Measurements from ENCODE around the gene SSH3.

The SSH3 gene

GRCh38 chr11:67268962-67269268 is 34.4 kb upstream of the SSH3 start:
- no peaks in the 10 kb centered on the region for H3K9me3 ChIP-seq (ENCODE audit: control insufficient read depth, insufficient read depth, low read length)
- no peak overlapping the region for H3K4me3 ChIP-seq (ENCODE audit: low read depth, low read length)
- no peak overlapping the region for H3K9ac ChIP-seq (ENCODE audit: low read depth, low read length)
- H3K36me3 ChIP-seq (ENCODE audit: control insufficient read depth, insufficient read depth, low read length): peaks cover 17% of the 10 kb centered on the region
- H3K27me3 ChIP-seq (ENCODE audit: control insufficient read depth, insufficient read depth, low read length): peaks cover 4% of the 10 kb centered on the region; the same call in 1 of the 2 replicates
- peaks cover 29% of the 10 kb centered on the region for H3K4me1 ChIP-seq (ENCODE audit: control insufficient read depth, insufficient read depth, low read length)
- H3K27ac ChIP-seq (ENCODE audit: low read depth, low read length): no peak overlapping the region

DNA sequence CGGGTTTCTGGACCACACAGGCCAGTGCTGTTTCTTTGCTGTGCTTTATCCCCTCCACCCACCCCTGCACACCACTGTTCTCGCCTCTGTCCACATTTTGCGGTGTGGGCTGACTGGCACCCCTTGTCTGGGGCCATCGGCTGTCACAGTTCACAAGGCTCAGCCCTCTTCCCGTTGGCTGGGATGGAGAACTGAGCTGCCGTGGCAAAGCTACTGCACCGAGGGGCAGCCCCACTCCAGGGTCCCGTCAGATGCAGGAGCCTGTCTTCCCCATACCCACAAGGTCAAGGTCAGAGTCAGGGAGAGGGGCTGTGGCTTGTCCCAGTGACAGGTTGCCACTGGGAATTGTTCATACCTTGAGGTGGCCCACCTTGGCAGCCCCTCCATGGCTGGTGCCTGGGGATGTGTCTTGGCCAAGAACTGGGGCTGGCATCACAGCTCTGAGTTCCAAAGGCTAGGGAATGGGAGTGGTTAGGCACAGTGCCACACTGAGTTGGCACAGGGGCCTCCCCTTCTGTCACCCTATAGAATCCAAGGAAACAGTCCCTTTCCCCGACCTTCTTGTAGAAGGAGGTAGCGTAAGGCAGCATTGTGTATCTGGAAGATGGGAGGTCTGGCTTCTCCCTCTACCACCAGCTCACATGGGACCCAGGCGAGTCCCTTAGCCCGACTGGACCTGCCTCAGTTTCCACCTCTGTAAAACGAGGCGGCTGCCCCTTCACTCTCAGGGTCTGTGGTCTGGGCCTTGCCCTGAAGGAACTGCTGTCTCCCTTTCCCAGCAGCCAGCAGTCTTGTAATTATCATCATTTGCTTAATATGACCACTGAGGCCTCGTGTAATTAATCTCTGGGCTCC is 33.7 kb upstream of the SSH3 start:
- Histone ChIP-seq H3K9me3 (ENCODE audit: control insufficient read depth, insufficient read depth, low read length) (no peaks in the 10 kb centered on the region), H3K36me3 (ENCODE audit: control insufficient read depth, insufficient read depth, low read length) (peaks cover 17% of the 10 kb centered on the region), H3K27me3 (ENCODE audit: control insufficient read depth, insufficient read depth, low read length) (peaks cover 4% of the 10 kb centered on the region; the same call in 1 of the 2 replicates), H3K27ac (ENCODE audit: low read depth, low read length) (peak overlapping the region; percentile 82), H3K9ac (ENCODE audit: low read depth, low read length) (no peak overlapping the region), H3K4me3 (ENCODE audit: low read depth, low read length) (peak overlapping the region; percentile 28), H3K4me1 (ENCODE audit: control insufficient read depth, insufficient read depth, low read length) (peaks cover 29% of the 10 kb centered on the region)

DNA sequence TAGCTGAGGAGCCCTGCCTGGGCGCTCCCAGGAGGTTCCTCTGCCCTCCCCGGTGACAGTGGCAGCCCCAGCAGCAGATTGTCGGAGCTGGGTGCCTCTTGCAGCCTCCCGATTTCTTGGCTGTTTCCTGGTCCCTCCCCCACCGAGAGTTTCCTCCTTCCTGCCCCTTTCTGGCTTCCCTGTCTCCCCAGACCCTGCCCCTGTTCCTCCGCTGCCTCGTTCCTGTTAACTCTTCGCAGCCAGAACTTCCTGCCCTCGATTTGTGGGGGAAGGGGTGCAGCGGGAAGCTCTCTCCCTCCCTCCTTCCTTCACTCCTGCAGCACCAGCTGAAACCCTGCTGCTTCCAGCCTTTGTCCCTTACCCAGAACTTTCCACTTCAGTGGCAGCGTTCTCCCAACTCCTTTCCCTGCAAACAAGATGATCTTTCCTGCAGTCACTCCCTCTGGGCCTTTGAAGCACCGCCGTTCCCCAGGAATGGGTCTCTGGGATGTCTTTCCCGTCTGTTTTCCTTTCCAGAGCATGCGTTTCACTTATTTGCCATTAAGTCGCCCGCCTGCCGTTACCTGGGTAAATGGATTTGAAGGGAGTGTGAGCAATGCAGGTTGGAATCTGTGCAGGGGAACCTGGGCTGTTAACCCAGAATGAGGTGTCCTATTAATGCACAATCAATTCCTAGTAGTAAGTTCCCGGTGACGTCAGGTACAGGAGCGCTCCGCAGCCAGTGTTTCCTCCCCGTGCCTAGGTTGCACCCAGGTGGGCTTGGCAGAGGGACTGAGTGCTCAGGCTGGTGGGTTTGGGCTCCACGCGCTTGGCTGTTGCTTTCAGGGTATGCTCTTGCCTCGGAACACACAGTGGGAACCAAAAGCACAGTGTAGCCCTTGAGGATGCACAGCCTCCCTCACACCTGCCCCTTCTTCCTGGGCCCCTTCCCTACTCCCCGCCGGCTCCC is 32.8 kb upstream of the SSH3 start:
- Histone ChIP-seq H3K4me1 (ENCODE audit: control insufficient read depth, insufficient read depth, low read length) (peaks cover 29% of the 10 kb centered on the region), H3K9me3 (ENCODE audit: control insufficient read depth, insufficient read depth, low read length) (no peaks in the 10 kb centered on the region), H3K36me3 (ENCODE audit: control insufficient read depth, insufficient read depth, low read length) (peaks cover 17% of the 10 kb centered on the region), H3K9ac (ENCODE audit: low read depth, low read length) (0 out of 2 replicates have a peak overlapping the region, but pooled peaks have one; percentile 0), H3K4me3 (ENCODE audit: low read depth, low read length) (peak overlapping the region; percentile 28), H3K27ac (ENCODE audit: low read depth, low read length) (peak overlapping the region; percentile 82), H3K27me3 (ENCODE audit: control insufficient read depth, insufficient read depth, low read length) (peaks cover 3% of the 10 kb centered on the region; the same call in 1 of the 2 replicates)

GRCh38 chr11:67271205-67271540 is 32.2 kb upstream of the SSH3 start:
- Histone ChIP-seq H3K36me3 (ENCODE audit: control insufficient read depth, insufficient read depth, low read length) (peaks cover 17% of the 10 kb centered on the region), H3K9ac (ENCODE audit: low read depth, low read length) (no peak overlapping the region), H3K4me1 (ENCODE audit: control insufficient read depth, insufficient read depth, low read length) (peaks cover 29% of the 10 kb centered on the region), H3K27ac (ENCODE audit: low read depth, low read length) (peak overlapping the region; percentile 82), H3K27me3 (ENCODE audit: control insufficient read depth, insufficient read depth, low read length) (no peaks in the 10 kb centered on the region), H3K4me3 (ENCODE audit: low read depth, low read length) (no peak overlapping the region), H3K9me3 (ENCODE audit: control insufficient read depth, insufficient read depth, low read length) (no peaks in the 10 kb centered on the region)

- Histone ChIP-seq H3K27me3 (ENCODE audit: control insufficient read depth, insufficient read depth, low read length) (no peaks in the 10 kb centered on the region), H3K36me3 (ENCODE audit: control insufficient read depth, insufficient read depth, low read length) (peaks cover 17% of the 10 kb centered on the region), H3K9ac (ENCODE audit: low read depth, low read length) (no peak overlapping the region), H3K4me3 (ENCODE audit: low read depth, low read length) (no peak overlapping the region), H3K27ac (ENCODE audit: low read depth, low read length) (no peak overlapping the region), H3K4me1 (ENCODE audit: control insufficient read depth, insufficient read depth, low read length) (peaks cover 31% of the 10 kb centered on the region), H3K9me3 (ENCODE audit: control insufficient read depth, insufficient read depth, low read length) (no peaks in the 10 kb centered on the region)
Observed at GRCh38 chr11:67271541-67272284, 31.6 kb upstream of the SSH3 start.

- H3K9ac ChIP-seq (ENCODE audit: low read depth, low read length): no peak overlapping the region
- H3K9me3 ChIP-seq (ENCODE audit: control insufficient read depth, insufficient read depth, low read length): no peaks in the 10 kb centered on the region
- no peak overlapping the region for H3K4me3 ChIP-seq (ENCODE audit: low read depth, low read length)
- peaks cover 33% of the 10 kb centered on the region for H3K4me1 ChIP-seq (ENCODE audit: control insufficient read depth, insufficient read depth, low read length)
- H3K27ac ChIP-seq (ENCODE audit: low read depth, low read length): no peak overlapping the region
- H3K27me3 ChIP-seq (ENCODE audit: control insufficient read depth, insufficient read depth, low read length): no peaks in the 10 kb centered on the region
- peaks cover 17% of the 10 kb centered on the region for H3K36me3 ChIP-seq (ENCODE audit: control insufficient read depth, insufficient read depth, low read length)
Observed at GRCh38 chr11:67272327-67273259, 30.7 kb upstream of the SSH3 start.

DNA sequence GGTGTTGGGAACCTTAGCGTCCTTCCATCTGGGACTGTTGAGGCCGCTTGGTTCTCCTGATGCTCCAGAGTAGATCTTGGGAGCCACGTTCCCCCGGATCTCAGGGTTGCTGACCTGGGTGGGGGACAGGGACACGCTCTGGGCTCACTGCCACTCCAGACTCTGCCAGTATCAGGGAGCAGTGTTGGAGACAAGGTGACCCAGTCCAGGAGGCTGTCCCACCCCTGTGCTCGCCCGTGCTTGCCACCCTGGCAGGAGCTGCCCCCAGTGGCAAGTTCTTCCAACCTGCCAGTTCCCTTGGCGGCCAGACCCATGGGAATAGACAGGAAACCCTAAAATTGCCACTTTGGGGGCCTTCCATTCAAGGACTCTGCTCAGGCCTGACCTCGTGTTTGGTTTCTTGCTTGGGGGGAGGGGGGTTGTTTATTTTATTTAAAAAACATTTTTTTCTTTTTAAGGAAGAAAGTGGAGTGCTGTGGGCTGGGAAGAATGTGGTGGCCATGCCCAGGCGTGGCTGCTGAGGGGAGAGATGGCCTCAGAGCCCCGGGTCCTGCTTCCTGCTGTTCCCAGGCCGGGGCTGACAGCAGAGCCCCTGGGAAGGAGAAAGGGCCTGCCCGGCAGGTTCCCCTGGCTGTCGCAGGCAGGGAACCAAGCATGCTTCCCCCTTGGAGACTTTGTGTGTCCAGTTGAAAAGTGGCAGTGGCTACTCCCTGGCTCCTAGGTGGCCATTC is 29.9 kb upstream of the SSH3 start:
- Histone ChIP-seq H3K27ac (ENCODE audit: low read depth, low read length) (no peak overlapping the region), H3K36me3 (ENCODE audit: control insufficient read depth, insufficient read depth, low read length) (peaks cover 9% of the 10 kb centered on the region), H3K9me3 (ENCODE audit: control insufficient read depth, insufficient read depth, low read length) (no peaks in the 10 kb centered on the region), H3K27me3 (ENCODE audit: control insufficient read depth, insufficient read depth, low read length) (no peaks in the 10 kb centered on the region), H3K9ac (ENCODE audit: low read depth, low read length) (no peak overlapping the region), H3K4me3 (ENCODE audit: low read depth, low read length) (no peak overlapping the region), H3K4me1 (ENCODE audit: control insufficient read depth, insufficient read depth, low read length) (peaks cover 34% of the 10 kb centered on the region)

DNA sequence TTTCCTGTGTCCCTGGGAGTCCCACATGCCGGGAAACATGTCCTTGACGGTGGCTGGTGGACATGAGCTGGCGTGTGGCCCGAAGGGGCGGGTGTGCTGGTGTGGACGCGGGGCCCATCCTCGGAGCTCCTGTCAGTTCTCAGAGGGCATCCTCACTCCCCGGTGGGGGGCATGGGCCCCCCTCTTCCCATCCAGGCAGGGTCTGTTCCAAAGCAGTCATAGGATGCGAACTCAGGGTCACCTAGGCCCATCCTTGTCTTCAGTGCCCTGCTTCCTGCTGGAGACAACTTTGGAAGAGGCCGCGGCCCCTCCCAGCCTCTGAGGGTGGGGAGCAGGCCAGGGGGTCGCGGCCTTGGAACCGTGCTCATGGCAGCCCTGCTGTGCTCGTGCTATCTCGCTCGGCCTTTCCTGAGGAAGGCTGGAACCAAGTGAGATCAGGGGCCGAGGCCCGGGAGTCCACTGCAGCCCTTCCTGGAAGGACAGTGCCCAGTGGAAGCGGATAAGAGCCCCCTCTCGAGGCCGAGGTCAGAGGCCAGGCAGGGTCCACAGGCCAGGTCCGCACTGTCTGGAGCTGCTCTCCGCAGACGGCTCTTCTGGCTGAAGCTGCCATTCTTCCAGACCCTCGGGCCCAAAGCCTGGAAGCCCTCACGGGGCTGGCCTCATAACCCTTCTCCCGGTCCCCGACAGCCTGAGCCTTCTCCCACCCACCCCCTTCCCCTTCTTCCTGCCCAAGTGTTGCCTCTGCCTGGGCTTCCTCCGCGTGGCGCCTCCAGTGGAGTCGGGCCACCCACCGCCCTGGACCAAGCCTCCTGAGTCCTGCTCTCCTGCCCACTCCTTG is 28.3 kb upstream of the SSH3 start:
- Histone ChIP-seq H3K4me3 (ENCODE audit: low read depth, low read length) (no peak overlapping the region), H3K4me1 (ENCODE audit: control insufficient read depth, insufficient read depth, low read length) (peaks cover 26% of the 10 kb centered on the region), H3K36me3 (ENCODE audit: control insufficient read depth, insufficient read depth, low read length) (peaks cover 17% of the 10 kb centered on the region), H3K27ac (ENCODE audit: low read depth, low read length) (no peak overlapping the region), H3K9me3 (ENCODE audit: control insufficient read depth, insufficient read depth, low read length) (no peaks in the 10 kb centered on the region), H3K9ac (ENCODE audit: low read depth, low read length) (no peak overlapping the region), H3K27me3 (ENCODE audit: control insufficient read depth, insufficient read depth, low read length) (no peaks in the 10 kb centered on the region)

Measured in HUES48 (cell line).